ENCODE results near the gene TRAM2. TPM values are rescaled to one million over a fixed set of nuclear protein-coding genes. Genes with fewer than 3 reads are reported as not detected.
A peak's percentile ranks its signal among the peaks of the same experiment; 100 is the strongest.

Gene TRAM2
- total and polyA plus RNA-seq, 2 of the 13 experiments (the other 11 are each of a cell fraction or from before 2014, with no cell fraction given): 49.1 to 72.5 TPM

GRCh38 chr6:52517502-52518278, 59.2 kb downstream of the TRAM2 start (continued):
- peak; percentile 17 for TF ChIP-seq HNF4A (CRISPR knock-in tag; IDR thresholded peaks at IDR 0.05)
- TF ChIP-seq ZNF34 (CRISPR knock-in tag; IDR thresholded peaks at IDR 0.05; ENCODE audit: borderline replicate concordance): no peak
- TF ChIP-seq ZNF251 (CRISPR knock-in tag; IDR thresholded peaks at IDR 0.05): no peak
- 0 out of 2 replicates have a peak, but pooled peaks have one; percentile 60 for TF ChIP-seq ZNF547 (CRISPR knock-in tag; IDR thresholded peaks at IDR 0.05)
- TF ChIP-seq PAXIP1 (CRISPR knock-in tag; conservative IDR thresholded peaks at IDR 0.05): peak; percentile 74
- TF ChIP-seq RNF2 (conservative IDR thresholded peaks at IDR 0.05; ENCODE audit: low read depth): no peak; the same call in 1 of the 2 replicates
- TF ChIP-seq, protein P1, sequence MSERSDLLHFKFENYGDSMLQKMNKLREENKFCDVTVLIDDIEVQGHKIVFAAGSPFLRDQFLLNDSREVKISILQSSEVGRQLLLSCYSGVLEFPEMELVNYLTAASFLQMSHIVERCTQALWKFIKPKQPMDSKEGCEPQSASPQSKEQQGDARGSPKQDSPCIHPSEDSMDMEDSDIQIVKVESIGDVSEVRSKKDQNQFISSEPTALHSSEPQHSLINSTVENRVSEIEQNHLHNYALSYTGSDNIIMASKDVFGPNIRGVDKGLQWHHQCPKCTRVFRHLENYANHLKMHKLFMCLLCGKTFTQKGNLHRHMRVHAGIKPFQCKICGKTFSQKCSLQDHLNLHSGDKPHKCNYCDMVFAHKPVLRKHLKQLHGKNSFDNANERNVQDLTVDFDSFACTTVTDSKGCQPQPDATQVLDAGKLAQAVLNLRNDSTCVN (CRISPR knock-in tag; IDR thresholded peaks at IDR 0.05; ENCODE audit: borderline replicate concordance): no peak
- no peak for TF ChIP-seq ZNF546 (CRISPR knock-in tag; conservative IDR thresholded peaks at IDR 0.05)
- peak; percentile 71 for TF ChIP-seq ZNF619 (CRISPR knock-in tag; IDR thresholded peaks at IDR 0.05)
- peak; percentile 56 for TF ChIP-seq RARA (CRISPR knock-in tag; IDR thresholded peaks at IDR 0.05)
- TF ChIP-seq STAT5B (CRISPR knock-in tag; IDR thresholded peaks at IDR 0.05): no peak
- 0 out of 2 replicates have a peak, but pooled peaks have one; percentile 21 for TF ChIP-seq ZNF550 (CRISPR knock-in tag; IDR thresholded peaks at IDR 0.05; ENCODE audit: borderline replicate concordance)
- TF ChIP-seq CBX5 (CRISPR knock-in tag; IDR thresholded peaks at IDR 0.05; ENCODE audit: borderline replicate concordance): peak; percentile 87; the same call in 1 of the 2 replicates
- no peak for TF ChIP-seq ZNF510 (CRISPR knock-in tag; IDR thresholded peaks at IDR 0.05; ENCODE audit: low read depth)
- no peak for TF ChIP-seq GATA4 (IDR thresholded peaks at IDR 0.05; ENCODE audit: borderline replicate concordance, low read depth)
- peak; percentile 73 for TF ChIP-seq FOXA3 (CRISPR knock-in tag; IDR thresholded peaks at IDR 0.05)
- TF ChIP-seq ZNF235 (CRISPR knock-in tag; IDR thresholded peaks at IDR 0.05; ENCODE audit: borderline replicate concordance): no peak
- TF ChIP-seq ZNF432 (CRISPR knock-in tag; IDR thresholded peaks at IDR 0.05; ENCODE audit: borderline replicate concordance): no peak
- TF ChIP-seq FOSL2 (CRISPR knock-in tag; IDR thresholded peaks at IDR 0.05): peak; percentile 99
- no peak for TF ChIP-seq ZNF20 (CRISPR knock-in tag; IDR thresholded peaks at IDR 0.05)
- no peak for TF ChIP-seq ZNF451 (CRISPR knock-in tag; IDR thresholded peaks at IDR 0.05)
- TF ChIP-seq PBX2 (CRISPR knock-in tag; IDR thresholded peaks at IDR 0.05): no peak
- no peak for TF ChIP-seq GPBP1L1 (CRISPR knock-in tag; IDR thresholded peaks at IDR 0.05)
- no peak for TF ChIP-seq ZNF761 (CRISPR knock-in tag; conservative IDR thresholded peaks at IDR 0.05)

Data from HepG2 (cell line).